ENCODE measurements around the gene ZYX. TPM values are rescaled to one million over a fixed set of nuclear protein-coding genes. Genes with fewer than 3 reads are reported as not detected.
"Not testable (repeated sequence)": the region's sequence is repeated elsewhere in the genome, so short reads cannot be mapped to it uniquely, and the experiment has no call there.

ZYX gene
- total RNA-seq, 1 donor from 2014 or later = 107 TPM

- H3K4me3 Mint-ChIP-seq = no peak overlapping the region
- no peaks in the 10 kb centered on the region for H3K9me3 Mint-ChIP-seq
- H3K36me3 Mint-ChIP-seq = peaks cover 7% of the 10 kb centered on the region
- H3K27ac Mint-ChIP-seq = no peak overlapping the region
- no peaks in the 10 kb centered on the region for H3K27me3 Mint-ChIP-seq
- TF ChIP-seq CTCF (conservative IDR thresholded peaks at IDR 0.05) = no peak
- H3K4me1 Mint-ChIP-seq (ENCODE audit: unreplicated experiment) = no peaks in the 10 kb centered on the region
- DNase-seq (ENCODE audit: extremely low spot score, unreplicated experiment) = no peak
These were observed 7.5 kb downstream of the ZYX start for GRCh38 chr7:143388491-143389101.

GRCh38 chr7:143389316-143390103 is 8.4 kb downstream of the ZYX start:
- Mint-ChIP-seq H3K4me3 (no peak overlapping the region), H3K36me3 (peaks cover 7% of the 10 kb centered on the region), H3K4me1 (ENCODE audit: unreplicated experiment) (no peaks in the 10 kb centered on the region), H3K9me3 (no peaks in the 10 kb centered on the region), H3K27ac (peak overlapping the region; percentile 40), H3K27me3 (no peaks in the 10 kb centered on the region)
- TF ChIP-seq CTCF (conservative IDR thresholded peaks at IDR 0.05) = no peak
- no peak for DNase-seq (ENCODE audit: extremely low spot score, unreplicated experiment)

GRCh38 chr7:143390104-143390772 is 9.1 kb downstream of the ZYX start:
- H3K9me3 Mint-ChIP-seq = no peaks in the 10 kb centered on the region

GRCh38 chr7:143390773-143391317 is 9.7 kb downstream of the ZYX start:
- no peaks in the 10 kb centered on the region for H3K9me3 Mint-ChIP-seq
- no peak for TF ChIP-seq CTCF (conservative IDR thresholded peaks at IDR 0.05)
- H3K4me3 Mint-ChIP-seq = no peak overlapping the region
- no peaks in the 10 kb centered on the region for H3K4me1 Mint-ChIP-seq (ENCODE audit: unreplicated experiment)
- H3K27ac Mint-ChIP-seq = no peak overlapping the region
- H3K36me3 Mint-ChIP-seq = peaks cover 7% of the 10 kb centered on the region
- no peaks in the 10 kb centered on the region for H3K27me3 Mint-ChIP-seq
- DNase-seq (ENCODE audit: extremely low spot score, unreplicated experiment) = no peak

More at GRCh38 chr7:143390104-143390772, 9.1 kb downstream of the ZYX start:
- no peak overlapping the region for H3K4me3 Mint-ChIP-seq
- DNase-seq (ENCODE audit: extremely low spot score, unreplicated experiment) = no peak
- H3K27ac Mint-ChIP-seq = peak overlapping the region; percentile 40
- no peaks in the 10 kb centered on the region for H3K4me1 Mint-ChIP-seq (ENCODE audit: unreplicated experiment)
- TF ChIP-seq CTCF (conservative IDR thresholded peaks at IDR 0.05) = no peak
- H3K36me3 Mint-ChIP-seq = peaks cover 7% of the 10 kb centered on the region
- no peaks in the 10 kb centered on the region for H3K27me3 Mint-ChIP-seq

GRCh38 chr7:143391462-143392404 is 10.6 kb downstream of the ZYX start:
- Mint-ChIP-seq H3K36me3 (peaks cover 7% of the 10 kb centered on the region), H3K27me3 (no peaks in the 10 kb centered on the region), H3K9me3 (no peaks in the 10 kb centered on the region), H3K4me3 (no peak overlapping the region), H3K4me1 (ENCODE audit: unreplicated experiment) (no peaks in the 10 kb centered on the region), H3K27ac (no peak overlapping the region)
- no peak for DNase-seq (ENCODE audit: extremely low spot score, unreplicated experiment)
- TF ChIP-seq CTCF (conservative IDR thresholded peaks at IDR 0.05) = no peak

- not testable (repeated sequence) for H3K4me1 Mint-ChIP-seq (ENCODE audit: unreplicated experiment); H3K4me3 Mint-ChIP-seq; H3K27ac Mint-ChIP-seq; H3K36me3 Mint-ChIP-seq; H3K27me3 Mint-ChIP-seq; H3K9me3 Mint-ChIP-seq; DNase-seq (ENCODE audit: extremely low spot score, unreplicated experiment)
These were observed 11.3 kb downstream of the ZYX start for GRCh38 chr7:143392427-143392826.
